GM13977 (cell line): ENCODE data around the gene PCDHGC3.

Experiments
- DNase-seq: peaks from one replicate; pipeline ENCODE4 v3.0.0; 2012; ENCODE audit warnings: low spot score
- in situ Hi-C: fragments of 300-500 bp; cut with MboI; formaldehyde crosslinking; loops from one replicate; pipeline ENCODE4 v1.12.0; 2022; ENCODE audit warnings: low sequenced_read_pairs, low pct_unique_long_range_greater_than_20kb, mixed read lengths, inconsistent platforms; ENCODE audit not compliant: unreplicated experiment
- TF ChIP-seq, protein P1 (sequence below): IDR thresholded peaks from 2 replicates; pipeline ENCODE4 v1.5.1; 2012; ENCODE audit warnings: mild to moderate bottlenecking, control low read depth; ENCODE audit not compliant: insufficient read depth; ENCODE audit errors: extremely low read depth, missing control alignments

PCDHGC3 gene

GRCh38 chr5:141521244-141521781 lies 45.5 kb downstream of the PCDHGC3 start:
- in situ Hi-C loops = no loop called here
- no peak for DNase-seq
- TF ChIP-seq, protein P1, sequence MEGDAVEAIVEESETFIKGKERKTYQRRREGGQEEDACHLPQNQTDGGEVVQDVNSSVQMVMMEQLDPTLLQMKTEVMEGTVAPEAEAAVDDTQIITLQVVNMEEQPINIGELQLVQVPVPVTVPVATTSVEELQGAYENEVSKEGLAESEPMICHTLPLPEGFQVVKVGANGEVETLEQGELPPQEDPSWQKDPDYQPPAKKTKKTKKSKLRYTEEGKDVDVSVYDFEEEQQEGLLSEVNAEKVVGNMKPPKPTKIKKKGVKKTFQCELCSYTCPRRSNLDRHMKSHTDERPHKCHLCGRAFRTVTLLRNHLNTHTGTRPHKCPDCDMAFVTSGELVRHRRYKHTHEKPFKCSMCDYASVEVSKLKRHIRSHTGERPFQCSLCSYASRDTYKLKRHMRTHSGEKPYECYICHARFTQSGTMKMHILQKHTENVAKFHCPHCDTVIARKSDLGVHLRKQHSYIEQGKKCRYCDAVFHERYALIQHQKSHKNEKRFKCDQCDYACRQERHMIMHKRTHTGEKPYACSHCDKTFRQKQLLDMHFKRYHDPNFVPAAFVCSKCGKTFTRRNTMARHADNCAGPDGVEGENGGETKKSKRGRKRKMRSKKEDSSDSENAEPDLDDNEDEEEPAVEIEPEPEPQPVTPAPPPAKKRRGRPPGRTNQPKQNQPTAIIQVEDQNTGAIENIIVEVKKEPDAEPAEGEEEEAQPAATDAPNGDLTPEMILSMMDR = no peak

DNA sequence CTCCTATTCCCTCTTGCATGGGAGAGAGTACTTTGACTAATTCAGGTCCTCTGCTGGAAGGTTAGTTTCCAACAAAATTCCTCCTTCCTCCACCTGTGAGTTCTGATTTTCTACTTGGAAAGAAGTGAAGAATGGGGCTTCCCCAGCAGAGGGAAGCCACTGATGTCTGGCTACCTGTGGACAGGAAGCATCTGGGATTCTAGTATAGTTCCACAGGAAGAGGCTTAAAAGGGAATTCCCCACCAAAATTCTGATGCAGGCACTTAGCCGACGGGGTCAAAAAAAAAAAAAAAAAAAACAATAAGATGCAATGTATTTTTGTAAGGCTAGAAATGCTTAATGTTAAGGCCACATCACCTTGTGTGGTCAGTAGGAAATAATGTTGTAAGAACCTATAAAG lies 46.5 kb downstream of the PCDHGC3 start:
- DNase-seq = no peak
- in situ Hi-C loops = no loop called here
- TF ChIP-seq, protein P1 = no peak

- in situ Hi-C loops = no loop called here
- DNase-seq = no peak
- TF ChIP-seq, protein P1 = no peak
Measured at GRCh38 chr5:141523991-141524390, 48.2 kb downstream of the PCDHGC3 start.

- TF ChIP-seq, protein P1 = peak; percentile 99
- peak; percentile 57 for DNase-seq
- in situ Hi-C loops = no loop called here
Measured at GRCh38 chr5:141524604-141525597, 49.1 kb downstream of the PCDHGC3 start.

DNA sequence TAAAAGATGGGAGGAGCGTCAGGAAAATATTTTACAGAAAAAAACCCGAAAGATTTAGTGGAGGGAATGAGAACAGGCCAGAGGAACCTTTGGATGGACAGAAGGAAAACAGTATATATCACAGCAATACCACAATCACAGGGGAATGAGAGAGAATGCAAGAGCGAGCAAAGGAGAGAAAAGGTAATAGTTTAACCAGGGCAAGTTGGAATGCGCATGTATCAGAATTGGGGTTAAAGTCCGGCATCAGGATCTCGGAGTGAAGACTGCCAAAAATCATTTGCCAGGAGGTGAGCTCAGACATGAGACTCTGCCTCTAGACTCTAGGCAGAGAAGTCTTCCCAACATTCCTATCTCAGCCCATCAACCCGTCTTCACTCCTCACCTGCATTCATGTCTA lies 49.9 kb downstream of the PCDHGC3 start:
- in situ Hi-C loops = no loop called here
- no peak for DNase-seq
- TF ChIP-seq, protein P1 = no peak

DNA sequence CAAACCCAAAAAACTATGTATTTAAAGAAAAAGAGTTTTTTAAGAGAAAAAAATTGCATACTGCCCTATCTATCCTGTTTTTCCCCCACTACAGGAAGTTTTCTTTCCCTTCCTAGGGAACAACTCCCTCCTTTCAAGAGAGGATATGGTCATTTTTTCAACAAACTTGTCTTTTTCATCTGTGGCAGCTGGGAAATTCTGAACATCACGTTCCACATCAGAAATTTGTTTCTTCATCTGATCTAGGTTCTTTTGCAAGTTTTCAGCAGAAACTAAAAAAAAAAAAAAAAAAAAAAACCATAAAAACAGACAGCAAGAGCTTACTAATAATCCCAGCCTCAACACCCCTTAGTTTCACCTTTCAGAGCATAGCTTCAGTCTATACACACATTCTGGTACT lies 51.7 kb downstream of the PCDHGC3 start:
- TF ChIP-seq, protein P1 = no peak
- no peak for DNase-seq
- in situ Hi-C loops = no loop called here
